Common myeloid progenitor, CD34-positive (primary cell): Measurements from ENCODE around the gene DNAJC17.
A peak's percentile ranks its signal among the peaks of the same experiment; 100 is the strongest.

Experiments used
- CTCF ChIA-PET: fragments of 350-600 bp; sonication (Branson Sonifier 250); formaldehyde crosslinking; loops from one replicate; lab custom pipeline; 2021; ENCODE audit warnings: antibody characterized with exemption; lab: Charles Lee
- POLR2A ChIA-PET: fragments of 350-600 bp; sonication (Branson Sonifier 250); formaldehyde crosslinking; loops from one replicate; lab custom pipeline; 2021; ENCODE audit warnings: antibody characterized with exemption; lab: Charles Lee
- DNase-seq, 3 donors: peaks; one replicate each; pipeline versions ENCODE4 v3.0.0 to v3.0.0-alpha.2; 2013
- H3K27ac ChIP-seq, 2 experiments: 1 replicate in 1 of 2; 2 replicates in 1 of 2; pipeline ENCODE4 v1.7.0; 2013; ENCODE audit warnings: inconsistent platforms in 2 of 2, low read length in 2 of 2, mild to moderate bottlenecking in 2 of 2, low read depth in 1 of 2, moderate library complexity in 1 of 2; ENCODE audit not compliant: severe bottlenecking in 2 of 2, insufficient read depth in 1 of 2, poor library complexity in 1 of 2
- H3K27me3 ChIP-seq, 5 experiments: replicated peaks in 2 of 5; 1 replicate in 3 of 5; 2 replicates in 2 of 5; pipeline versions ENCODE4 v1.6.1 to v1.7.0; 2013; ENCODE audit warnings: low read length in 4 of 5, mild to moderate bottlenecking in 2 of 5, moderate library complexity in 2 of 5, inconsistent platforms in 1 of 5; ENCODE audit not compliant: insufficient read depth in 5 of 5, control insufficient read depth in 4 of 5
- H3K36me3 ChIP-seq, 4 experiments: 1 replicate in 2 of 4; 2 replicates in 2 of 4; pipeline versions ENCODE4 v1.6.1 to v1.7.0; 2013; ENCODE audit warnings: low read length in 3 of 4, control low read depth in 1 of 4, mild to moderate bottlenecking in 1 of 4; ENCODE audit not compliant: control insufficient read depth in 4 of 4, insufficient read depth in 4 of 4
- H3K4me1 ChIP-seq, 4 experiments: 1 replicate in 3 of 4; 2 replicates in 1 of 4; pipeline versions ENCODE4 v1.6.1 to v1.7.1; 2013; ENCODE audit warnings: low read length in 3 of 4, mild to moderate bottlenecking in 3 of 4, control low read depth in 1 of 4, inconsistent platforms in 1 of 4, moderate library complexity in 1 of 4; ENCODE audit not compliant: control insufficient read depth in 4 of 4, insufficient read depth in 4 of 4; ENCODE audit errors: control extremely low read depth in 1 of 4
- H3K4me3 ChIP-seq, 7 experiments: 1 replicate in 4 of 7; 2 replicates in 3 of 7; pipeline versions ENCODE4 v1.5.1 to v1.7.0; 2013; ENCODE audit warnings: mild to moderate bottlenecking in 7 of 7, low read length in 6 of 7, moderate library complexity in 6 of 7, inconsistent platforms in 2 of 7, low read depth in 2 of 7, control low read depth in 1 of 7; ENCODE audit not compliant: insufficient read depth in 4 of 7, control insufficient read depth in 1 of 7; ENCODE audit errors: extremely low read depth in 1 of 7
- H3K9me3 ChIP-seq, 5 experiments: 1 replicate in 4 of 5; 2 replicates in 1 of 5; pipeline versions ENCODE4 v1.6.1 to v1.7.1; 2013; ENCODE audit warnings: low read length in 4 of 5, mild to moderate bottlenecking in 2 of 5, inconsistent platforms in 1 of 5, low read depth in 1 of 5, moderate library complexity in 1 of 5; ENCODE audit not compliant: control insufficient read depth in 4 of 5, insufficient read depth in 2 of 5; ENCODE audit errors: control extremely low read depth in 1 of 5
- WGBS: methylation state at CpG from one replicate; pipeline ENCODE4 v1.1.5; 2013; ENCODE audit not compliant: insufficient coverage; 5-methylcytosine and 5-hydroxymethylcytosine counted together

The DNAJC17 gene

DNA sequence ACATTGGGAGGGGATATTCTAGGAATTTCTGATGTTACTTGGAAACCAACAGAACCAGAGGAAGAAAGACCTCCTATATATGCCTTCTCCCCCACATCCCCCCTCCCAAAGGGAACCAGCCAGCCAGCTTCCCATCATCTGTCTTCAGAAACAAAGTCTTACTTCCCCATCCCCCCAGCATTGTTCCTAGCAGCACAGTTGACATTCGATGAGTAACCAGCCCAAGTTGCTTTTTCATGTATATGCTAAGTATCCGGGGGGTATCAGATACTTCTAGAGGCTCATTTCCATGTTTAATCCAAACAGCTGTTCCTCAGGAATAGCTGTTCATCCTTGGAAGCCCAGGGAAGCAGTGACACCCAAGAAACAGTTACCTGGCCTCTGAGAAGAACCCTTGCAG, 68.2 kb downstream of the DNAJC17 start:
- CTCF ChIA-PET: interaction anchor here (0.8 to 2.2 kb wide), 12 partner anchors 10 to 156 kb away, joined by 3 to 7 read pairs (median 4); partner anchors contain the start of gene VPS18

GRCh38 chr15:40737048-40737447, 70.2 kb downstream of the DNAJC17 start:
- DNase-seq: no peak
- CTCF ChIA-PET: interaction anchor here (1.6 kb wide), 1 partner anchor 40 kb away, joined by 3 read pairs; no protein-coding TSS in a partner anchor
- 96% methylated on average over 3 of the region's 3 CpGs for WGBS
- Histone ChIP-seq H3K4me3 (no peak overlapping the region), H3K36me3 (peaks cover 15 to 80% (median 65%) of the 10 kb centered on the region in 4 experiments), H3K27ac (peak overlapping the region in 1 of 2 experiments; percentile 10), H3K4me1 (no peaks in the 10 kb centered on the region), H3K9me3 (no peaks in the 10 kb centered on the region), H3K27me3 (no peaks in the 10 kb centered on the region)
- POLR2A ChIA-PET: no interaction called here

More for the DNA sequence above, 68.2 kb downstream of the DNAJC17 start:
- no peak overlapping the region for H3K27ac ChIP-seq
- 90% methylated on average over 2 of the region's 2 CpGs for whole genome bisulfite sequencing
- H3K9me3 ChIP-seq: no peaks in the 10 kb centered on the region
- POLR2A ChIA-PET: no interaction called here
- H3K36me3 ChIP-seq: peaks cover 18 to 89% (median 71%) of the 10 kb centered on the region in 4 experiments
- peaks cover 0 to 5% (median 3%) of the 10 kb centered on the region in 4 experiments for H3K4me1 ChIP-seq
- H3K4me3 ChIP-seq: no peak overlapping the region
- no peak for DNase-seq
- no peaks in the 10 kb centered on the region for H3K27me3 ChIP-seq

- CTCF ChIA-PET: interaction anchor here (1.4 to 1.6 kb wide), 2 partner anchors 11 to 40 kb away, joined by 3 to 6 read pairs; no protein-coding TSS in a partner anchor
- Histone ChIP-seq H3K27me3 (no peaks in the 10 kb centered on the region), H3K4me3 (no peak overlapping the region), H3K27ac (peak overlapping the region in 1 of 2 experiments; percentile 39), H3K9me3 (no peaks in the 10 kb centered on the region), H3K4me1 (no peaks in the 10 kb centered on the region), H3K36me3 (peaks cover 18 to 84% (median 65%) of the 10 kb centered on the region in 4 experiments)
- no peak for DNase-seq
- POLR2A ChIA-PET: no interaction called here
- WGBS: 91% methylated on average over 4 of the region's 4 CpGs
Measured at GRCh38 chr15:40736575-40736974, 70.7 kb downstream of the DNAJC17 start.

- H3K9me3 ChIP-seq: no peaks in the 10 kb centered on the region
- POLR2A ChIA-PET: no interaction called here
- CTCF ChIA-PET: interaction anchor here (0.9 to 1.8 kb wide), 5 partner anchors 10 to 55 kb away, joined by 3 to 7 read pairs (median 5); partner anchors contain the start of gene C15orf62
- no peaks in the 10 kb centered on the region for H3K27me3 ChIP-seq
- no peaks in the 10 kb centered on the region for H3K4me1 ChIP-seq
- 100% methylated on average over 3 of the region's 3 CpGs for WGBS
- H3K36me3 ChIP-seq: peaks cover 14 to 65% (median 34%) of the 10 kb centered on the region in 4 experiments
- H3K4me3 ChIP-seq: no peak overlapping the region
- no peak overlapping the region for H3K27ac ChIP-seq
- DNase-seq: no peak
Measured at GRCh38 chr15:40731034-40731433, 76.2 kb downstream of the DNAJC17 start.

- POLR2A ChIA-PET: no interaction called here
- H3K4me3 ChIP-seq: no peak overlapping the region
- H3K9me3 ChIP-seq: no peaks in the 10 kb centered on the region
- no CpG with 5 or more reads among the region's 2 CpGs for WGBS
- CTCF ChIA-PET: interaction anchor here (0.8 to 2.0 kb wide), 6 partner anchors 15 to 52 kb away, joined by 3 to 6 read pairs (median 5); no protein-coding TSS in a partner anchor
- H3K27me3 ChIP-seq: no peaks in the 10 kb centered on the region
- H3K4me1 ChIP-seq: no peaks in the 10 kb centered on the region
- H3K36me3 ChIP-seq: peaks cover 5 to 34% (median 11%) of the 10 kb centered on the region in 4 experiments
- no peak for DNase-seq
- no peak overlapping the region for H3K27ac ChIP-seq
Measured at GRCh38 chr15:40723919-40724318, 83.4 kb downstream of the DNAJC17 start.

- Histone ChIP-seq H3K4me1 (no peaks in the 10 kb centered on the region), H3K27me3 (no peaks in the 10 kb centered on the region), H3K9me3 (no peaks in the 10 kb centered on the region), H3K36me3 (peaks cover 5 to 36% (median 11%) of the 10 kb centered on the region in 4 experiments), H3K27ac (no peak overlapping the region), H3K4me3 (no peak overlapping the region)
- ChIA-PET CTCF (interaction anchor here (0.5 to 2.0 kb wide), 6 partner anchors 14 to 252 kb away, joined by 3 to 6 read pairs (median 5); no protein-coding TSS in a partner anchor), POLR2A (interaction anchor here (0.6 kb wide), 1 partner anchor 15 kb away, joined by 12 read pairs; no protein-coding TSS in a partner anchor)
- DNase-seq: no peak
- no CpG with 5 or more reads among the region's 2 CpGs for WGBS
Measured at GRCh38 chr15:40722934-40723333, 84.3 kb downstream of the DNAJC17 start.

DNA sequence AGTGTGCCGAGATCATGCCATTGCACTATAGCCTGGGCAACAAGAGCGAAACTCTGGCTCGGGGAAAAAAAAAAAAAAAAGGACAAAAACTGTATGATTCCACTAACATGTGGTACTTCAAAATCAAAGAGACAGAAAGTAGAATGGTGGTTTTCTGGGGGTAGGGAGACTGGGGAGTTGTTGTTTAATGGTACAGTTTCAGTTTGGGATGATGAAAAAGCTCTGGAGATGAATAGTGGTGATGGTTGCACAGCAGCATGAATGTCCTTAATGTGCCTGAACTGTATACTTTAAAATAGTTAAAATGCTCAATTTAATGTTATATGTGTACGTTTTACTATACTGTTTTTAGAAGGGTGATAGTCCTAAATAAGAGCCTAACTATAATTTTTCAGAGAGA, 84.9 kb downstream of the DNAJC17 start:
- POLR2A ChIA-PET: interaction anchor here (0.6 kb wide), 1 partner anchor 16 kb away, joined by 12 read pairs; no protein-coding TSS in a partner anchor
- 100% methylated on average over 2 of the region's 4 CpGs for WGBS

More for the DNA sequence above, 84.9 kb downstream of the DNAJC17 start:
- Histone ChIP-seq H3K27ac (no peak overlapping the region), H3K9me3 (no peaks in the 10 kb centered on the region), H3K27me3 (no peaks in the 10 kb centered on the region), H3K4me3 (no peak overlapping the region), H3K4me1 (no peaks in the 10 kb centered on the region), H3K36me3 (peaks cover 3 to 39% (median 11%) of the 10 kb centered on the region in 4 experiments)
- DNase-seq: no peak
- CTCF ChIA-PET: interaction anchor here (0.5 to 2.0 kb wide), 3 partner anchors 22 to 252 kb away, joined by 3 to 6 read pairs (median 5); no protein-coding TSS in a partner anchor
